GM19035 (cell line): ENCODE data around the gene ABLIM3.
A peak's percentile ranks its signal among the peaks of the same experiment; 100 is the strongest.

Source experiments
- ATAC-seq: cut with Tn5 transposase; IDR thresholded peaks from one replicate; pipeline ENCODE4 v1.9.1; 2021; ENCODE audit not compliant: unreplicated experiment

The ABLIM3 gene

GRCh38 chr5:149141224-149141956 is at the start of gene ABLIM3:
TSS of gene ABLIM3 (plus strand) at chr5:149141493. CDS start at chr5:149142096, 603 bp downstream.
- ATAC-seq, result peak; percentile 98

- ATAC-seq, result no peak
Observed at GRCh38 chr5:149093625-149094024, 47.7 kb upstream of the ABLIM3 start.

GRCh38 chr5:149094996-149095395 is 46.3 kb upstream of the ABLIM3 start:
- ATAC-seq, result no peak

- ATAC-seq, result no peak
Observed at GRCh38 chr5:149099920-149100319, 41.4 kb upstream of the ABLIM3 start.

GRCh38 chr5:149100331-149100730 is 41.0 kb upstream of the ABLIM3 start:
- ATAC-seq, result no peak

GRCh38 chr5:149108651-149109280 is 32.5 kb upstream of the ABLIM3 start:
- ATAC-seq, result no peak

- no peak for ATAC-seq
Observed at GRCh38 chr5:149110406-149110805, 30.9 kb upstream of the ABLIM3 start.

GRCh38 chr5:149113669-149114068 is 27.6 kb upstream of the ABLIM3 start:
- no peak for ATAC-seq

GRCh38 chr5:149114403-149115312 is 26.6 kb upstream of the ABLIM3 start:
- peak; percentile 80 for ATAC-seq

- peak; percentile 62 for ATAC-seq
Observed at GRCh38 chr5:149117970-149118369, 23.3 kb upstream of the ABLIM3 start.

GRCh38 chr5:149118463-149118862 is 22.8 kb upstream of the ABLIM3 start:
- no peak for ATAC-seq

- no peak for ATAC-seq
Observed at GRCh38 chr5:149121145-149121544, 20.1 kb upstream of the ABLIM3 start.

GRCh38 chr5:149123211-149123610 is 18.1 kb upstream of the ABLIM3 start:
- no peak for ATAC-seq

- ATAC-seq, result no peak
Observed at GRCh38 chr5:149125386-149125891, 15.9 kb upstream of the ABLIM3 start.

GRCh38 chr5:149126906-149127305 is 14.4 kb upstream of the ABLIM3 start:
- no peak for ATAC-seq

GRCh38 chr5:149127394-149127955 is 13.8 kb upstream of the ABLIM3 start:
- no peak for ATAC-seq

GRCh38 chr5:149128023-149128875 is 13.0 kb upstream of the ABLIM3 start:
- peak; percentile 80 for ATAC-seq

GRCh38 chr5:149129181-149129580 is 12.1 kb upstream of the ABLIM3 start:
- no peak for ATAC-seq

GRCh38 chr5:149130121-149130914 is 11.0 kb upstream of the ABLIM3 start:
- no peak for ATAC-seq
